HepG2 (cell line): Measurements from ENCODE around the gene WDR5B. TPM values are rescaled to one million over a fixed set of nuclear protein-coding genes. Genes with fewer than 3 reads are reported as not detected.
A peak's percentile ranks its signal among the peaks of the same experiment; 100 is the strongest.

Source experiments
- MAFG ChIP-seq: sonication (generic); formaldehyde crosslinking; IDR thresholded peaks from 2 replicates; pipeline ENCODE4 v1.5.1; 2020; ENCODE audit warnings: mild to moderate bottlenecking, missing genetic modification reagents
- MTF2 ChIP-seq: sonication (generic); formaldehyde crosslinking; IDR thresholded peaks from 2 replicates; pipeline ENCODE4 v1.5.0; 2020; ENCODE audit warnings: missing genetic modification reagents, borderline replicate concordance
- NFE2L2 ChIP-seq: fragments of 150-350 bp; IDR thresholded peaks from 2 replicates; pipeline ENCODE4 v1.6.1; 2014; ENCODE audit warnings: low read length
- PAWR ChIP-seq: sonication (generic); formaldehyde crosslinking; IDR thresholded peaks from 2 replicates; pipeline ENCODE4 v1.4.0; 2020; ENCODE audit warnings: missing genetic modification reagents, mild to moderate bottlenecking, borderline replicate concordance
- YEATS2 ChIP-seq: sonication (generic); formaldehyde crosslinking; IDR thresholded peaks from 2 replicates; pipeline ENCODE4 v1.4.0; 2020; ENCODE audit warnings: missing genetic modification reagents, borderline replicate concordance
- ZNF317 ChIP-seq: sonication (generic); formaldehyde crosslinking; IDR thresholded peaks from 2 replicates; pipeline ENCODE4 v1.5.0; 2020; ENCODE audit warnings: mild to moderate bottlenecking, missing genetic modification reagents
- ZNF562 ChIP-seq: sonication (generic); formaldehyde crosslinking; IDR thresholded peaks from 2 replicates; pipeline ENCODE4 v1.8.0; 2022; ENCODE audit warnings: missing genetic modification reagents, borderline replicate concordance
- ZNF780A ChIP-seq: sonication (generic); formaldehyde crosslinking; IDR thresholded peaks from 2 replicates; pipeline ENCODE4 v1.8.0; 2022; ENCODE audit warnings: mild to moderate bottlenecking, missing genetic modification reagents, moderate library complexity
- polyA plus RNA-seq, 8 experiments: library from polyadenylated mRNA; depleted of rRNA in 3 of 8; stranded (reverse) in 7 of 8; unstranded in 1 of 8; fragments of >200 nt; fragmentation: Illumina TruSeq in 4 of 8; extraction: Trizol in 4 of 8; gene quantifications; 2 replicates each; pipeline versions ENCODE4 v1.2.1 to v1.2.3, GENCODE V29; 2011 to 2016; ENCODE audit warnings: low read depth in 4 of 8, missing spikeins in 1 of 8, mixed read lengths in 1 of 8; ENCODE audit not compliant: insufficient read depth in 1 of 8
- total RNA-seq, 5 experiments: library from RNA; depleted of rRNA; stranded (reverse); fragments of >200 nt; fragmentation: Illumina TruSeq; extraction: Trizol; gene quantifications; 2 replicates each; pipeline ENCODE4 v1.2.3, GENCODE V29; 2016; ENCODE audit warnings: low read depth in 1 of 5
- TF ChIP-seq, protein P1 (sequence below): IDR thresholded peaks from 2 replicates; pipeline ENCODE4 v1.4.0; 2020; ENCODE audit warnings: mild to moderate bottlenecking, missing genetic modification reagents
- TF ChIP-seq, protein P2 (sequence below): sonication (generic); formaldehyde crosslinking; IDR thresholded peaks from 2 replicates; pipeline ENCODE4 v1.9.0; 2021; ENCODE audit warnings: mild to moderate bottlenecking, missing genetic modification reagents

Gene WDR5B
- total and polyA plus RNA-seq, 2 of the 13 experiments (the other 11 are each of a cell fraction or from before 2014, with no cell fraction given), result 2.5 to 3.6 TPM

DNA sequence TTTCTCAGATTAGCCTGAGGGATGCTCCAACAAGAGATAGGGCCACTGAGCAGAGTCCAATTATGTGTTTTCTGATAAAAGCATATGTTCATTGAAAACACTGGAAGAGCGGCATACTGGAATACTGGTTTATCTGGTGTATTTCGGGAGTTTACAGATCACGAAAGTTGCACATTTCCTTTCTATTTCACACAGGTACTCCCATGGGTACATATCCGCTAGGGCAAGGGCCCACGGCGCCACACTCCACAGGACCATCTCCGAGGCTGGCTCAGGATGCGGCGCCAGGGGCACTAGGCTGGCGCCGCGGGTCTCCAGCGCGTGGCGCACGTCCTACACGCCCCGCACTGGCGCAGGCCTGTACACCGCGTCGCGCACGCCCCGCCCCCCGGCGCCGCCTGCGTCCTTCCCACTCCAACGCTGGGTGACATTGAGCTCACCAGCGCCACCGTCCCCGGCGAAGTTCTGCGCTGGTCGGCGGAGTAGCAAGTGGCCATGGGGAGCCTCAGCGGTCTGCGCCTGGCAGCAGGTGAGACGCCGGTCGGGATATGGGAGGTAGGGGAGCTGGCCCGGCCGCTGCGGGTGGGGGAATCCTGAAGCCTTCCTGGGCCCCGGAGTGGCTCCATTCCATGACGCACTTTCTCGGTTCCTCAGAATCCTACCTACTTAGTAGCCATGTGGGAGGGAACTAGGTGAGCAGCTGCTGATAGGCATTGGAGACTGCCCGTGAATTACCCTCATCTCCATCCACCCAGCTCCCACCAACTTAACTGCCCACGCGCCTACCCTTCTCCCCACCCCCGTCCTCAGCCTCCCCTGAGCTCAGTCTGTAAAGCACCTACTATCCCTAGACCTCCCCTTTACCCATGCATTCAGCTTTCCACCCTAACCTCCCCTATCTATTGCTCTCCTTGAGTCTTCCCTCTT, 31.8 kb downstream of the WDR5B start, which contains the start of gene FAM162A (continued):
- TF ChIP-seq ZNF780A (CRISPR knock-in tag) (peak; percentile 73; the same call in 1 of the 2 replicates), MTF2 (CRISPR knock-in tag) (no peak; the same call in 1 of the 2 replicates), ZNF317 (no peak; the same call in 1 of the 2 replicates), PAWR (CRISPR knock-in tag) (no peak; the same call in 1 of the 2 replicates), YEATS2 (peak; percentile 84; the same call in 1 of the 2 replicates), MAFG (CRISPR knock-in tag) (no peak), ZNF562 (CRISPR knock-in tag) (no peak), NFE2L2 (0 out of 2 replicates have a peak, but pooled peaks have one; percentile 2)
- TF ChIP-seq, protein P1, sequence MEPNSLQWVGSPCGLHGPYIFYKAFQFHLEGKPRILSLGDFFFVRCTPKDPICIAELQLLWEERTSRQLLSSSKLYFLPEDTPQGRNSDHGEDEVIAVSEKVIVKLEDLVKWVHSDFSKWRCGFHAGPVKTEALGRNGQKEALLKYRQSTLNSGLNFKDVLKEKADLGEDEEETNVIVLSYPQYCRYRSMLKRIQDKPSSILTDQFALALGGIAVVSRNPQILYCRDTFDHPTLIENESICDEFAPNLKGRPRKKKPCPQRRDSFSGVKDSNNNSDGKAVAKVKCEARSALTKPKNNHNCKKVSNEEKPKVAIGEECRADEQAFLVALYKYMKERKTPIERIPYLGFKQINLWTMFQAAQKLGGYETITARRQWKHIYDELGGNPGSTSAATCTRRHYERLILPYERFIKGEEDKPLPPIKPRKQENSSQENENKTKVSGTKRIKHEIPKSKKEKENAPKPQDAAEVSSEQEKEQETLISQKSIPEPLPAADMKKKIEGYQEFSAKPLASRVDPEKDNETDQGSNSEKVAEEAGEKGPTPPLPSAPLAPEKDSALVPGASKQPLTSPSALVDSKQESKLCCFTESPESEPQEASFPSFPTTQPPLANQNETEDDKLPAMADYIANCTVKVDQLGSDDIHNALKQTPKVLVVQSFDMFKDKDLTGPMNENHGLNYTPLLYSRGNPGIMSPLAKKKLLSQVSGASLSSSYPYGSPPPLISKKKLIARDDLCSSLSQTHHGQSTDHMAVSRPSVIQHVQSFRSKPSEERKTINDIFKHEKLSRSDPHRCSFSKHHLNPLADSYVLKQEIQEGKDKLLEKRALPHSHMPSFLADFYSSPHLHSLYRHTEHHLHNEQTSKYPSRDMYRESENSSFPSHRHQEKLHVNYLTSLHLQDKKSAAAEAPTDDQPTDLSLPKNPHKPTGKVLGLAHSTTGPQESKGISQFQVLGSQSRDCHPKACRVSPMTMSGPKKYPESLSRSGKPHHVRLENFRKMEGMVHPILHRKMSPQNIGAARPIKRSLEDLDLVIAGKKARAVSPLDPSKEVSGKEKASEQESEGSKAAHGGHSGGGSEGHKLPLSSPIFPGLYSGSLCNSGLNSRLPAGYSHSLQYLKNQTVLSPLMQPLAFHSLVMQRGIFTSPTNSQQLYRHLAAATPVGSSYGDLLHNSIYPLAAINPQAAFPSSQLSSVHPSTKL (CRISPR knock-in tag), result peak; percentile 91
- TF ChIP-seq, protein P2, sequence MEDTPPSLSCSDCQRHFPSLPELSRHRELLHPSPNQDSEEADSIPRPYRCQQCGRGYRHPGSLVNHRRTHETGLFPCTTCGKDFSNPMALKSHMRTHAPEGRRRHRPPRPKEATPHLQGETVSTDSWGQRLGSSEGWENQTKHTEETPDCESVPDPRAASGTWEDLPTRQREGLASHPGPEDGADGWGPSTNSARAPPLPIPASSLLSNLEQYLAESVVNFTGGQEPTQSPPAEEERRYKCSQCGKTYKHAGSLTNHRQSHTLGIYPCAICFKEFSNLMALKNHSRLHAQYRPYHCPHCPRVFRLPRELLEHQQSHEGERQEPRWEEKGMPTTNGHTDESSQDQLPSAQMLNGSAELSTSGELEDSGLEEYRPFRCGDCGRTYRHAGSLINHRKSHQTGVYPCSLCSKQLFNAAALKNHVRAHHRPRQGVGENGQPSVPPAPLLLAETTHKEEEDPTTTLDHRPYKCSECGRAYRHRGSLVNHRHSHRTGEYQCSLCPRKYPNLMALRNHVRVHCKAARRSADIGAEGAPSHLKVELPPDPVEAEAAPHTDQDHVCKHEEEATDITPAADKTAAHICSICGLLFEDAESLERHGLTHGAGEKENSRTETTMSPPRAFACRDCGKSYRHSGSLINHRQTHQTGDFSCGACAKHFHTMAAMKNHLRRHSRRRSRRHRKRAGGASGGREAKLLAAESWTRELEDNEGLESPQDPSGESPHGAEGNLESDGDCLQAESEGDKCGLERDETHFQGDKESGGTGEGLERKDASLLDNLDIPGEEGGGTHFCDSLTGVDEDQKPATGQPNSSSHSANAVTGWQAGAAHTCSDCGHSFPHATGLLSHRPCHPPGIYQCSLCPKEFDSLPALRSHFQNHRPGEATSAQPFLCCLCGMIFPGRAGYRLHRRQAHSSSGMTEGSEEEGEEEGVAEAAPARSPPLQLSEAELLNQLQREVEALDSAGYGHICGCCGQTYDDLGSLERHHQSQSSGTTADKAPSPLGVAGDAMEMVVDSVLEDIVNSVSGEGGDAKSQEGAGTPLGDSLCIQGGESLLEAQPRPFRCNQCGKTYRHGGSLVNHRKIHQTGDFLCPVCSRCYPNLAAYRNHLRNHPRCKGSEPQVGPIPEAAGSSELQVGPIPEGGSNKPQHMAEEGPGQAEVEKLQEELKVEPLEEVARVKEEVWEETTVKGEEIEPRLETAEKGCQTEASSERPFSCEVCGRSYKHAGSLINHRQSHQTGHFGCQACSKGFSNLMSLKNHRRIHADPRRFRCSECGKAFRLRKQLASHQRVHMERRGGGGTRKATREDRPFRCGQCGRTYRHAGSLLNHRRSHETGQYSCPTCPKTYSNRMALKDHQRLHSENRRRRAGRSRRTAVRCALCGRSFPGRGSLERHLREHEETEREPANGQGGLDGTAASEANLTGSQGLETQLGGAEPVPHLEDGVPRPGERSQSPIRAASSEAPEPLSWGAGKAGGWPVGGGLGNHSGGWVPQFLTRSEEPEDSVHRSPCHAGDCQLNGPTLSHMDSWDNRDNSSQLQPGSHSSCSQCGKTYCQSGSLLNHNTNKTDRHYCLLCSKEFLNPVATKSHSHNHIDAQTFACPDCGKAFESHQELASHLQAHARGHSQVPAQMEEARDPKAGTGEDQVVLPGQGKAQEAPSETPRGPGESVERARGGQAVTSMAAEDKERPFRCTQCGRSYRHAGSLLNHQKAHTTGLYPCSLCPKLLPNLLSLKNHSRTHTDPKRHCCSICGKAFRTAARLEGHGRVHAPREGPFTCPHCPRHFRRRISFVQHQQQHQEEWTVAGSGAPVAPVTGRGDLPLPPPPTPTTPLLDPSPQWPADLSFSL (CRISPR knock-in tag), result peak; percentile 38; the same call in 1 of the 2 replicates
